IMR-90 (cell line): Measurements from ENCODE around the gene TIAM1. TPM values are rescaled to one million over a fixed set of nuclear protein-coding genes. Genes with fewer than 3 reads are reported as not detected.

Source experiments
- ATAC-seq: fragments of 200-7000 bp; cut with Tn5 transposase; 2 replicates; pipeline ENCODE4 v1.9.1; 2020; ENCODE audit warnings: low read depth, mild to moderate bottlenecking, moderate library complexity
- BruUV-seq: library from RNA; stranded (reverse); fragments of 400-500 nt; replicated peaks from 2 replicates; lab custom pipeline; 2021; lab: Mats Ljungman, UMichigan
- CTCF ChIA-PET: fragments of 300-600 bp; formaldehyde crosslinking; extraction: SDS; loops from one replicate; lab custom pipeline; 2021; ENCODE audit warnings: antibody characterized with exemption; lab: Yijun Ruan, JAX
- POLR2A ChIA-PET: fragments of 300-600 bp; sonication (Branson Sonifier 250); formaldehyde crosslinking; loops from one replicate; lab custom pipeline; 2022; ENCODE audit warnings: antibody characterized with exemption; ENCODE audit not compliant: unreplicated experiment; lab: Charles Lee
- DNase-seq: peaks from one replicate; pipeline ENCODE4 v3.0.0; 2013
- H2AFZ ChIP-seq: replicated peaks from 2 replicates; pipeline ENCODE3; 2013; ENCODE audit warnings: low read length, mild to moderate bottlenecking; ENCODE audit not compliant: poor library complexity
- H2AK5ac ChIP-seq: 2 replicates; pipeline ENCODE4 v1.6.1; 2013; ENCODE audit warnings: low read depth, low read length, inconsistent platforms
- H2AK9ac ChIP-seq: replicated peaks from 2 replicates; pipeline ENCODE3; 2013; ENCODE audit warnings: mild to moderate bottlenecking, low read depth, low read length, moderate library complexity; ENCODE audit not compliant: poor library complexity
- H2BK120ac ChIP-seq: 2 replicates; pipeline ENCODE4 v1.6.1; 2013; ENCODE audit warnings: low read depth, low read length, inconsistent platforms
- H2BK15ac ChIP-seq: 3 replicates; pipeline ENCODE4 v1.6.1; 2013; ENCODE audit warnings: low read depth, low read length, inconsistent platforms
- H2BK20ac ChIP-seq: 2 replicates; pipeline ENCODE4 v1.6.1; 2013; ENCODE audit warnings: low read depth, mild to moderate bottlenecking, inconsistent platforms, low read length, moderate library complexity
- H2BK5ac ChIP-seq: 2 replicates; pipeline ENCODE4 v1.6.1; 2013; ENCODE audit warnings: mild to moderate bottlenecking, low read depth, low read length, inconsistent platforms; ENCODE audit not compliant: poor library complexity, severe bottlenecking
- H3K14ac ChIP-seq: replicated peaks from 2 replicates; pipeline ENCODE4 v1.6.1; 2013; ENCODE audit warnings: low read depth, low read length, inconsistent platforms
- H3K18ac ChIP-seq: 2 replicates; pipeline ENCODE4 v1.6.1; 2013; ENCODE audit warnings: low read depth, low read length, control low read depth
- H3K23ac ChIP-seq: 2 replicates; pipeline ENCODE4 v1.6.1; 2013; ENCODE audit warnings: low read depth, low read length, inconsistent platforms
- H3K27ac ChIP-seq: 2 replicates; pipeline ENCODE4 v1.5.1; 2013; ENCODE audit warnings: mild to moderate bottlenecking, control low read depth, low read length; ENCODE audit not compliant: insufficient read depth
- H3K27me3 ChIP-seq: 2 replicates; pipeline ENCODE4 v1.6.1; 2013; ENCODE audit warnings: low read length; ENCODE audit not compliant: control insufficient read depth, insufficient read depth
- H3K36me3 ChIP-seq: 2 replicates; pipeline ENCODE4 v1.6.1; 2013; ENCODE audit warnings: low read length, mixed read lengths; ENCODE audit not compliant: control insufficient read depth, insufficient read depth
- H3K4ac ChIP-seq: 2 replicates; pipeline ENCODE4 v1.6.1; 2013; ENCODE audit warnings: low read depth, low read length, inconsistent platforms
- H3K4me1 ChIP-seq: 2 replicates; pipeline ENCODE4 v1.6.1; 2013; ENCODE audit warnings: low read length, mixed read lengths; ENCODE audit not compliant: control insufficient read depth, insufficient read depth
- H3K4me2 ChIP-seq: 2 replicates; pipeline ENCODE4 v1.6.1; 2013; ENCODE audit warnings: low read depth, mild to moderate bottlenecking, control low read depth, low read length, moderate library complexity
- H3K4me3 ChIP-seq: 2 replicates; pipeline ENCODE4 v1.5.1; 2013; ENCODE audit warnings: low read depth, mild to moderate bottlenecking, control low read depth, low read length, moderate library complexity; ENCODE audit not compliant: insufficient read depth
- H3K56ac ChIP-seq: 2 replicates; pipeline ENCODE4 v1.6.1; 2013; ENCODE audit warnings: low read length, inconsistent platforms; ENCODE audit not compliant: insufficient read depth; ENCODE audit errors: extremely low read depth
- H3K79me1 ChIP-seq, 2 experiments: 2 replicates each; pipeline ENCODE4 v1.6.1; 2013; ENCODE audit warnings: low read length in 2 of 2, inconsistent platforms in 1 of 2, low read depth in 1 of 2
- H3K9ac ChIP-seq: 2 replicates; pipeline ENCODE4 v1.6.1; 2013; ENCODE audit warnings: low read depth, low read length, control low read depth
- H3K9me1 ChIP-seq: 2 replicates; pipeline ENCODE4 v1.6.1; 2013; ENCODE audit warnings: low read length, inconsistent platforms; ENCODE audit not compliant: insufficient read depth
- H3K9me3 ChIP-seq: 2 replicates; pipeline ENCODE4 v1.6.1; 2013; ENCODE audit warnings: low read length; ENCODE audit not compliant: control insufficient read depth, insufficient read depth
- H4K20me1 ChIP-seq: 2 replicates; pipeline ENCODE4 v1.6.1; 2013; ENCODE audit warnings: low read length, inconsistent platforms; ENCODE audit not compliant: insufficient read depth
- H4K5ac ChIP-seq: 2 replicates; pipeline ENCODE4 v1.6.1; 2013; ENCODE audit warnings: mild to moderate bottlenecking, low read depth, low read length, control low read depth
- H4K8ac ChIP-seq, 2 experiments: 2 replicates each; pipeline ENCODE4 v1.6.1; 2013; ENCODE audit warnings: low read depth in 2 of 2, low read length in 2 of 2, control low read depth in 1 of 2, inconsistent platforms in 1 of 2
- H4K91ac ChIP-seq: 2 replicates; pipeline ENCODE4 v1.6.1; 2013; ENCODE audit warnings: low read depth, low read length, inconsistent platforms; ENCODE audit not compliant: insufficient read depth
- BHLHE40 ChIP-seq: fragments of 150-350 bp; IDR thresholded peaks from 2 replicates; pipeline ENCODE4 v1.6.1; 2016; ENCODE audit warnings: mild to moderate bottlenecking, low read depth, low read length
- CHD1 ChIP-seq: IDR thresholded peaks from 2 replicates; pipeline ENCODE4 v1.6.1; 2012; ENCODE audit warnings: low read depth, low read length, improper control_type of control experiment
- FOS ChIP-seq: fragments of 150-350 bp; IDR thresholded peaks from 2 replicates; pipeline ENCODE4 v1.6.1; 2016; ENCODE audit warnings: low read depth, low read length
- NFE2L2 ChIP-seq: fragments of 150-350 bp; IDR thresholded peaks from 2 replicates; pipeline ENCODE4 v1.6.1; 2016; ENCODE audit warnings: low read depth, mild to moderate bottlenecking, low read length
- POLR2A ChIP-seq: IDR thresholded peaks from 2 replicates; pipeline ENCODE4 v1.6.1; 2012; ENCODE audit warnings: mild to moderate bottlenecking, low read depth, low read length
- RAD21 ChIP-seq: IDR thresholded peaks from 2 replicates; pipeline ENCODE4 v1.6.1; 2012; ENCODE audit warnings: low read length, improper control_type of control experiment
- RFX5 ChIP-seq: IDR thresholded peaks from 2 replicates; pipeline ENCODE4 v1.8.0; 2012; ENCODE audit warnings: low read depth, mild to moderate bottlenecking, low read length, moderate library complexity
- SMC3 ChIP-seq: fragments of 150-350 bp; IDR thresholded peaks from 2 replicates; pipeline ENCODE4 v1.6.1; 2016; ENCODE audit warnings: low read depth, mild to moderate bottlenecking, antibody characterized with exemption, low read length, moderate library complexity
- WGBS, 2 experiments: methylation state at CpG; one replicate each; pipeline versions ENCODE4 v1.1.5 to v1.1.7; 2013; ENCODE audit warnings: missing lambda C conversion rate in 2 of 2; ENCODE audit not compliant: insufficient read length in 1 of 2; ENCODE audit errors: extremely low coverage in 2 of 2; 5-methylcytosine and 5-hydroxymethylcytosine counted together
- dilution Hi-C: fragments of 300-500 bp; cut with HindIII; formaldehyde crosslinking; loops from one replicate; pipeline ENCODE4 v1.14.3; 2018; ENCODE audit warnings: low sequenced_read_pairs; ENCODE audit not compliant: unreplicated experiment
- in situ Hi-C: fragments of 300-500 bp; cut with MboI; formaldehyde crosslinking; loops from 3 replicates; pipeline ENCODE4 v1.14.3; 2019; ENCODE audit warnings: low sequenced_read_pairs, inconsistent platforms, mixed read lengths
- intact Hi-C: fragments of 100-400 bp; cut with micrococcal nuclease; formaldehyde crosslinking; loops from 2 replicates; pipeline ENCODE4 v1.10.0; 2022
- polyA plus RNA-seq, 3 experiments: library from polyadenylated mRNA; depleted of rRNA; stranded (reverse); fragments of >200 nt; gene quantifications; 2 replicates each; pipeline ENCODE4 v1.2.3, GENCODE V29; 2012; ENCODE audit warnings: low replicate concordance in 1 of 3
- total RNA-seq: library from RNA; depleted of rRNA; stranded (reverse); fragments of >200 nt; gene quantifications from 2 replicates; pipeline ENCODE4 v1.2.3, GENCODE V29; 2012
- TF ChIP-seq, protein P1 (sequence below): conservative IDR thresholded peaks from 2 replicates; pipeline ENCODE4 v1.5.1; 2012; ENCODE audit warnings: mild to moderate bottlenecking, low read depth, low read length, improper control_type of control experiment
- TF ChIP-seq, protein P2 (sequence below): fragments of 150-350 bp; IDR thresholded peaks from 2 replicates; pipeline ENCODE4 v1.6.1; 2016; ENCODE audit warnings: low read depth, mild to moderate bottlenecking, low read length, moderate library complexity, borderline replicate concordance

Gene TIAM1
- total and polyA plus RNA-seq, 2 of the 4 experiments (the other 2 are of a cell fraction), result 2.9 to 9.3 TPM

DNA sequence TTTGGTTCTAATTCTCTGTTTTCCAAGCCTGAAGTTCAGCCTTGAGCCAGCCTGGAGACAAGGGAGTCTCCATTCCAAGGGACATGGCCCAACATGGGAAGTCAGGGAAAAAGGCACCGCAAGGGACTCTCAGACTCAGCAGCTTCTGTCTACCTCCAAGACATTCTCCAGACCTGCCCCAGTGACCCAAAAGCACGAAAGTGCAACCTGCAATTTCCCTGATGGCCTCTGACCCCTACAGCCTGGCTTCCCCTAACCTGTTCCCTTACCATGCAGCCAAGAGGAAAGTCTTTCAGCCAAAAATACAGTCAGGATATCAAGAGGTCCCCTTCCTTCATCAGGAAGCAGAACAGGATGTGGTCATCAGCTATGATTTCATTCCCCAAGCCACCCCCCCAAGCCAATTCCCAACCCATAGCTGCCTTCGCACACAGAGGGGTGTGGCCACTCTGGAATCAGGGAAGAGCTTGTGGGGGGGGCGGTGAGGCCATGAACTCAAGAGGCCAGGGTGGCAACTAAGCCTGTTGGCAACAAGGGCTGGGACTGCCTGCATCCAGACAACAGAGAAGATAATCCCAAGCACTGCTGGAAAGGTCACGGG, 59.2 kb downstream of the TIAM1 start:
- CTCF ChIA-PET, result no interaction called here
- Histone ChIP-seq H4K8ac (peak overlapping the region in 1 of 2 experiments; percentile 74; a peak in 3 of 4 replicates), H2BK120ac (peak overlapping the region; percentile 85), H4K5ac (no peak overlapping the region), H4K91ac (peak overlapping the region; percentile 46), H2BK20ac (peak overlapping the region; percentile 87), H2AK9ac (peak overlapping the region; percentile 33), H3K27me3 (no peaks in the 10 kb centered on the region), H3K14ac (peak overlapping the region; percentile 76), H3K4me3 (no peak overlapping the region), H3K4ac (peak overlapping the region; percentile 58), H3K18ac (no peak overlapping the region), H3K4me2 (no peak overlapping the region), H2AFZ (peak overlapping the region; percentile 64), H2BK5ac (no peak overlapping the region), H3K9ac (no peak overlapping the region), H3K9me3 (0 out of 2 replicates have a peak, but pooled peaks cover 2% of the 10 kb centered on the region), H4K20me1 (no peaks in the 10 kb centered on the region), H3K36me3 (no peaks in the 10 kb centered on the region), H3K9me1 (peaks cover 12% of the 10 kb centered on the region; the same call in 1 of the 2 replicates), H3K4me1 (peaks cover 7% of the 10 kb centered on the region; the same call in 1 of the 2 replicates), H3K79me1 (no peaks in the 10 kb centered on the region; a peak in 1 of 4 replicates), H3K56ac (no peak overlapping the region), H2AK5ac (no peak overlapping the region), H2BK15ac (peak overlapping the region; percentile 44; the same call in 2 of the 3 replicates), H3K27ac (no peak overlapping the region), H3K23ac (no peak overlapping the region)
- intact Hi-C loops, result no loop called here
- no peak for ATAC-seq
- no TSS peak for BruUV-seq
- dilution Hi-C loops, result no loop called here
- 100% methylated on average over 1 of the region's 5 CpGs; no CpG with 5 or more reads in 1 of the 2 experiments for WGBS, 2 experiments
- TF ChIP-seq BHLHE40 (no peak), CHD1 (no peak), SMC3 (no peak), RAD21 (no peak), POLR2A (no peak), NFE2L2 (no peak), FOS (no peak), RFX5 (no peak)
- TF ChIP-seq, protein P1, sequence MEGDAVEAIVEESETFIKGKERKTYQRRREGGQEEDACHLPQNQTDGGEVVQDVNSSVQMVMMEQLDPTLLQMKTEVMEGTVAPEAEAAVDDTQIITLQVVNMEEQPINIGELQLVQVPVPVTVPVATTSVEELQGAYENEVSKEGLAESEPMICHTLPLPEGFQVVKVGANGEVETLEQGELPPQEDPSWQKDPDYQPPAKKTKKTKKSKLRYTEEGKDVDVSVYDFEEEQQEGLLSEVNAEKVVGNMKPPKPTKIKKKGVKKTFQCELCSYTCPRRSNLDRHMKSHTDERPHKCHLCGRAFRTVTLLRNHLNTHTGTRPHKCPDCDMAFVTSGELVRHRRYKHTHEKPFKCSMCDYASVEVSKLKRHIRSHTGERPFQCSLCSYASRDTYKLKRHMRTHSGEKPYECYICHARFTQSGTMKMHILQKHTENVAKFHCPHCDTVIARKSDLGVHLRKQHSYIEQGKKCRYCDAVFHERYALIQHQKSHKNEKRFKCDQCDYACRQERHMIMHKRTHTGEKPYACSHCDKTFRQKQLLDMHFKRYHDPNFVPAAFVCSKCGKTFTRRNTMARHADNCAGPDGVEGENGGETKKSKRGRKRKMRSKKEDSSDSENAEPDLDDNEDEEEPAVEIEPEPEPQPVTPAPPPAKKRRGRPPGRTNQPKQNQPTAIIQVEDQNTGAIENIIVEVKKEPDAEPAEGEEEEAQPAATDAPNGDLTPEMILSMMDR, result no peak
- TF ChIP-seq, protein P2, sequence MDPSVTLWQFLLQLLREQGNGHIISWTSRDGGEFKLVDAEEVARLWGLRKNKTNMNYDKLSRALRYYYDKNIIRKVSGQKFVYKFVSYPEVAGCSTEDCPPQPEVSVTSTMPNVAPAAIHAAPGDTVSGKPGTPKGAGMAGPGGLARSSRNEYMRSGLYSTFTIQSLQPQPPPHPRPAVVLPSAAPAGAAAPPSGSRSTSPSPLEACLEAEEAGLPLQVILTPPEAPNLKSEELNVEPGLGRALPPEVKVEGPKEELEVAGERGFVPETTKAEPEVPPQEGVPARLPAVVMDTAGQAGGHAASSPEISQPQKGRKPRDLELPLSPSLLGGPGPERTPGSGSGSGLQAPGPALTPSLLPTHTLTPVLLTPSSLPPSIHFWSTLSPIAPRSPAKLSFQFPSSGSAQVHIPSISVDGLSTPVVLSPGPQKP, result no peak
- in situ Hi-C loops, result no loop called here
- DNase-seq, result peak; percentile 37
- POLR2A ChIA-PET, result no interaction called here
